Neural progenitor cell (in vitro differentiated cells): ENCODE data around the gene SMTNL1. TPM values are rescaled to one million over a fixed set of nuclear protein-coding genes. Genes with fewer than 3 reads are reported as not detected.
"Not testable (repeated sequence)": the region's sequence is repeated elsewhere in the genome, so short reads cannot be mapped to it uniquely, and the experiment has no call there.

Experiments used
- DNase-seq: peaks from one replicate; pipeline ENCODE4 v3.0.0-alpha.2; 2016; ENCODE audit warnings: low spot score
- H2AFZ ChIP-seq: fragments of 200-600 bp; sonication (generic); replicated peaks from 2 replicates; pipeline ENCODE4 v1.6.1; 2016; ENCODE audit warnings: antibody characterized with exemption
- H3F3A ChIP-seq: fragments of 200-600 bp; sonication (generic); 2 replicates; pipeline ENCODE4 v1.6.1; 2016; ENCODE audit warnings: antibody characterized with exemption, low read depth
- H3K27ac ChIP-seq: fragments of 200-600 bp; sonication (generic); 2 replicates; pipeline ENCODE4 v1.5.1; 2016; ENCODE audit warnings: mild to moderate bottlenecking
- H3K27me3 ChIP-seq: fragments of 200-600 bp; sonication (generic); 2 replicates; pipeline ENCODE4 v1.6.1; 2016; ENCODE audit warnings: mild to moderate bottlenecking, moderate library complexity
- H3K36me3 ChIP-seq: fragments of 200-600 bp; sonication (generic); 2 replicates; pipeline ENCODE4 v1.5.1; 2016
- H3K4me1 ChIP-seq: fragments of 200-600 bp; sonication (generic); 2 replicates; pipeline ENCODE4 v1.6.1; 2016; ENCODE audit warnings: mixed run types
- H3K4me2 ChIP-seq: fragments of 200-600 bp; sonication (generic); 2 replicates; pipeline ENCODE4 v1.6.1; 2016
- H3K4me3 ChIP-seq: fragments of 200-600 bp; sonication (generic); 2 replicates; pipeline ENCODE4 v1.5.1; 2016
- H3K79me2 ChIP-seq: fragments of 200-600 bp; sonication (generic); 2 replicates; pipeline ENCODE4 v1.6.1; 2016; ENCODE audit warnings: low read depth
- H3K9ac ChIP-seq: fragments of 200-600 bp; sonication (generic); 2 replicates; pipeline ENCODE4 v1.6.1; 2016
- H3K9me3 ChIP-seq: fragments of 200-600 bp; sonication (generic); 2 replicates; pipeline ENCODE4 v1.5.1; 2016; ENCODE audit warnings: low read depth
- H4K20me1 ChIP-seq: fragments of 200-600 bp; sonication (generic); 2 replicates; pipeline ENCODE4 v1.6.1; 2016; ENCODE audit warnings: low read depth
- H3K27ac Mint-ChIP-seq: 3 replicates; pipeline ENCODE4 v1.8.0; 2021; ENCODE audit warnings: mixed read lengths
- H3K27me3 Mint-ChIP-seq: 2 replicates; pipeline ENCODE4 v1.8.0; 2022; ENCODE audit warnings: low read depth, mild to moderate bottlenecking, inconsistent platforms, moderate library complexity, mixed read lengths; ENCODE audit not compliant: insufficient read depth
- H3K36me3 Mint-ChIP-seq: 3 replicates; pipeline ENCODE4 v1.8.0; 2021; ENCODE audit warnings: mixed read lengths
- H3K4me1 Mint-ChIP-seq: 3 replicates; pipeline ENCODE4 v1.8.0; 2021; ENCODE audit warnings: mixed read lengths
- H3K4me3 Mint-ChIP-seq: 3 replicates; pipeline ENCODE4 v1.8.0; 2021; ENCODE audit warnings: mild to moderate bottlenecking, moderate library complexity, mixed read lengths
- H3K9me3 Mint-ChIP-seq: 3 replicates; pipeline ENCODE4 v1.8.0; 2020; ENCODE audit warnings: mixed read lengths
- EZH2 ChIP-seq: fragments of 200-600 bp; sonication (generic); IDR thresholded peaks from 2 replicates; pipeline ENCODE4 v1.6.1; 2017; ENCODE audit warnings: antibody characterized with exemption, mild to moderate bottlenecking, moderate library complexity
- EZH2phosphoT487 ChIP-seq: fragments of 200-600 bp; sonication (generic); IDR thresholded peaks from 2 replicates; pipeline ENCODE4 v1.6.1; 2017; ENCODE audit warnings: antibody characterized with exemption
- total RNA-seq: library from RNA; depleted of rRNA; stranded (reverse); fragments of >200 nt; gene quantifications from 2 replicates; pipeline ENCODE4 v1.2.3, GENCODE V29; 2015; ENCODE audit warnings: low replicate concordance
- TF ChIP-seq, protein P1 (sequence below): fragments of 200-600 bp; sonication (generic); IDR thresholded peaks from 2 replicates; pipeline ENCODE4 v1.5.1; 2017; ENCODE audit warnings: antibody characterized with exemption, mild to moderate bottlenecking

The SMTNL1 gene
- total RNA-seq, 1 donor from 2014 or later: not detected

DNA sequence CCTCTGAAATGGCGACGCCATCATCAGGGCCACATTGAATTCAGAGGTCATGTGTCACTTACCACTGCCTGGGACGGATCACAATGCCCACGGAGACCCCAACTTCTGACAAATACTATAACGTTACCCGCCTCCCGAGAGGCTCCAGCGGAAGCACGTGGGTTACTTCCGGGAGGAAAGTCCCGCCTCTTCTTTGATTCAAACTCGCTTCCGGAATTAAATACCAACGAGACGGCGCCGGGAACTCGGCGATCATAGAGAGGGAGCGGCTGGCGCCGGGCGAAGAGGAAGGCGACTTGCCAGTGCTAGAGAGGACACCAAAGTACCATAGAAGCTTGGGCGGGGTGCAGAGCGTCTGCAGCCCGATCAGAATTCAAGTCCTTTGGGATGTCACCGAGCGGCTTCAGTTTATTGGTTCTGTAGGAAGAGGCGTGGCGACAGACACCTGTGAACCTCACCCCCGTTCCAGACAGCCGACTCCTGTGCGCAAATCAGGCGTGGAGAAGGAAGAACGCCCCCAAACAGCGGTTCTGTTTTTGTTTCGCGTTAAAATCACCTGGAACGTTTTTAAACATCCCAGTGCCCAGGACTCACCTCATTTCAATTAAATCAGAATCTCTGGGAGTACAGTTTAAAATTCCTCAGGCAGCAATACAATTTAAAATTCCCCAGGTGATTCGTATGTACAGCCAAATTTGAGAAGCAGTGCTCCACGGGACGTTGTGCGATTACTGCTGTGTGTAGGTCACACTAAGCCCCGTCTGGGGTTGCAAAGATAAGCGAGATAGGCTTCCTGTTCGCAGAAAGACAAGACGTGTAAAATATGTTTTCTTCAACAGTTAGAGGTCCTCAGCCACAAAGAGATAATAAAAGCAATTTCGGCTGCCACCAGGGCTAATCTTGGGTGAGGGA, 6.5 kb upstream of the SMTNL1 start, which contains the start of gene TIMM10:
Gene TIMM10 (minus strand): TSS at position 159 of the 912 bp plus-strand sequence. CDS start 565 bp downstream, outside the sequence.
- Histone ChIP-seq H3K9ac (peak within 1 kb of the TSS; percentile 75), H3K36me3 (no peaks in the 10 kb centered on the region), H3K27me3 (peaks cover 18% of the 10 kb centered on the region), H3K4me3 (peak within 1 kb of the TSS; percentile 79), H3K4me2 (peak within 1 kb of the TSS; percentile 98), H2AFZ (peak within 1 kb of the TSS; percentile 77), H3F3A (peaks cover 16% of the 10 kb centered on the region), H3K4me1 (peaks cover 17% of the 10 kb centered on the region), H3K27ac (no peak within 1 kb of the TSS), H3K9me3 (no peaks in the 10 kb centered on the region), H4K20me1 (peaks cover 6% of the 10 kb centered on the region), H3K79me2 (peaks cover 17% of the 10 kb centered on the region)
- no peaks in the 10 kb centered on the region for H3K9me3 Mint-ChIP-seq
- H3K4me3 Mint-ChIP-seq: peak within 1 kb of the TSS; percentile 97
- H3K27me3 Mint-ChIP-seq: peaks cover 5% of the 10 kb centered on the region
- peak; percentile 98 for DNase-seq
- peak within 1 kb of the TSS; percentile 48 for H3K27ac Mint-ChIP-seq
- TF ChIP-seq EZH2 (no peak), EZH2phosphoT487 (no peak)
- TF ChIP-seq, protein P1, sequence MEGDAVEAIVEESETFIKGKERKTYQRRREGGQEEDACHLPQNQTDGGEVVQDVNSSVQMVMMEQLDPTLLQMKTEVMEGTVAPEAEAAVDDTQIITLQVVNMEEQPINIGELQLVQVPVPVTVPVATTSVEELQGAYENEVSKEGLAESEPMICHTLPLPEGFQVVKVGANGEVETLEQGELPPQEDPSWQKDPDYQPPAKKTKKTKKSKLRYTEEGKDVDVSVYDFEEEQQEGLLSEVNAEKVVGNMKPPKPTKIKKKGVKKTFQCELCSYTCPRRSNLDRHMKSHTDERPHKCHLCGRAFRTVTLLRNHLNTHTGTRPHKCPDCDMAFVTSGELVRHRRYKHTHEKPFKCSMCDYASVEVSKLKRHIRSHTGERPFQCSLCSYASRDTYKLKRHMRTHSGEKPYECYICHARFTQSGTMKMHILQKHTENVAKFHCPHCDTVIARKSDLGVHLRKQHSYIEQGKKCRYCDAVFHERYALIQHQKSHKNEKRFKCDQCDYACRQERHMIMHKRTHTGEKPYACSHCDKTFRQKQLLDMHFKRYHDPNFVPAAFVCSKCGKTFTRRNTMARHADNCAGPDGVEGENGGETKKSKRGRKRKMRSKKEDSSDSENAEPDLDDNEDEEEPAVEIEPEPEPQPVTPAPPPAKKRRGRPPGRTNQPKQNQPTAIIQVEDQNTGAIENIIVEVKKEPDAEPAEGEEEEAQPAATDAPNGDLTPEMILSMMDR: no peak
- H3K4me1 Mint-ChIP-seq: peaks cover 19% of the 10 kb centered on the region
- H3K36me3 Mint-ChIP-seq: no peaks in the 10 kb centered on the region

- H3K4me3 Mint-ChIP-seq, H3K36me3 ChIP-seq, H3K9me3 ChIP-seq, DNase-seq, H3K27ac ChIP-seq, H3K9me3 Mint-ChIP-seq, H3K27ac Mint-ChIP-seq, H3K36me3 Mint-ChIP-seq, H2AFZ ChIP-seq, H3K9ac ChIP-seq, H3K4me3 ChIP-seq, H3K4me2 ChIP-seq, H3K27me3 Mint-ChIP-seq, H4K20me1 ChIP-seq: not testable (repeated sequence)
- H3K4me1 ChIP-seq: peaks cover 31% of the 10 kb centered on the region
- peaks cover 18% of the 10 kb centered on the region for H3K27me3 ChIP-seq
- peaks cover 19% of the 10 kb centered on the region for H3F3A ChIP-seq
- H3K79me2 ChIP-seq: peaks cover 11% of the 10 kb centered on the region
- H3K4me1 Mint-ChIP-seq: peaks cover 17% of the 10 kb centered on the region
Measured at GRCh38 chr11:57534449-57534848, 2.9 kb upstream of the SMTNL1 start.

DNA sequence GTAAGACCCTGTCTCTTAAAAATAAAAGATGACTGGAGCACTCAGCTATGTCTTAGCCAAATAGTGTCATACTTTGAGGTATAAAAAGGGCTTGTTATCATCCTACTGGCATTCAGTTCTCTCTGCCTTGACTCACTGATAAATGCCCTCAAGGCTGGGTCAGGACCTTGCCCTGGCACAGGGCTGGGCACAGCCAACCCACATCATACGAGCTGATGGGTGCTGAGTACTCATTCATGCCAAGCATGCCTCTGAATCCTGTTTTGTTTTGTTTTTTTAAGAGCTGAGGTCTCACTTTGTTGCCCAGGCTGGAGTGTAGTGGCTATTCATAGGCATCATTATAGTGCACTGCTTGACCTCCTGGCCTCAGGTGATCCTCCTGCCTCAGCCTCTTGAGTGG, 1.9 kb downstream of the SMTNL1 start:
- no peak for DNase-seq

More for the DNA sequence above, 1.9 kb downstream of the SMTNL1 start:
- no peaks in the 10 kb centered on the region for H3K79me2 ChIP-seq
- Mint-ChIP-seq H3K27me3 (peaks cover 3% of the 10 kb centered on the region), H3K4me1 (peaks cover 12% of the 10 kb centered on the region), H3K9me3 (no peaks in the 10 kb centered on the region), H3K36me3 (no peaks in the 10 kb centered on the region), H3K4me3 (no peak overlapping the region), H3K27ac (no peak overlapping the region)
- peaks cover 2% of the 10 kb centered on the region for H3K27me3 ChIP-seq
- H3K36me3 ChIP-seq: no peaks in the 10 kb centered on the region
- no peak overlapping the region for H3K4me2 ChIP-seq
- TF ChIP-seq EZH2 (no peak), EZH2phosphoT487 (no peak)
- TF ChIP-seq, protein P1: no peak
- H3K4me1 ChIP-seq: peaks cover 26% of the 10 kb centered on the region
- no peaks in the 10 kb centered on the region for H4K20me1 ChIP-seq
- H3K9ac ChIP-seq: no peak overlapping the region
- H3K9me3 ChIP-seq: no peaks in the 10 kb centered on the region
- no peak overlapping the region for H3K27ac ChIP-seq
- H2AFZ ChIP-seq: no peak overlapping the region
- H3F3A ChIP-seq: peaks cover 13% of the 10 kb centered on the region
- no peak overlapping the region for H3K4me3 ChIP-seq
